ENCODE data around the gene WDR7.
"Not testable (repeated sequence)": the region's sequence is repeated elsewhere in the genome, so short reads cannot be mapped to it uniquely, and the experiment has no call there.

WDR7 gene

GRCh38 chr18:56650944-56651770, at the start of gene WDR7:
Gene WDR7 (plus strand): TSS chr18:56651359. CDS start chr18:56672516, 21,157 bp downstream.
- DNase-seq = peak; percentile 98

GRCh38 chr18:56606618-56607017, 44.5 kb upstream of the WDR7 start:
- no peak for DNase-seq

- DNase-seq = no peak
Observed at GRCh38 chr18:56615738-56616520, 35.2 kb upstream of the WDR7 start.

GRCh38 chr18:56627991-56628390, 23.2 kb upstream of the WDR7 start:
- DNase-seq = no peak

- no peak for DNase-seq
Observed at GRCh38 chr18:56632070-56633022, 18.8 kb upstream of the WDR7 start.

- no peak for DNase-seq
Observed at GRCh38 chr18:56635007-56635406, 16.2 kb upstream of the WDR7 start.

- no peak for DNase-seq
Observed at GRCh38 chr18:56637176-56637575, 14.0 kb upstream of the WDR7 start.

- no peak for DNase-seq
Observed at GRCh38 chr18:56637711-56638231, 13.4 kb upstream of the WDR7 start.

- DNase-seq = peak; percentile 99
Observed at GRCh38 chr18:56638232-56639103, 12.7 kb upstream of the WDR7 start, which contains the start of gene TXNL1. Gene TXNL1 (minus strand): TSS chr18:56638592. CDS start chr18:56638440, 152 bp downstream.

- no peak for DNase-seq
Observed at GRCh38 chr18:56639104-56639381, 12.1 kb upstream of the WDR7 start.

GRCh38 chr18:56639571-56639970, 11.6 kb upstream of the WDR7 start:
- DNase-seq = no peak

GRCh38 chr18:56641714-56642337, 9.3 kb upstream of the WDR7 start:
- DNase-seq = no peak

- DNase-seq = no peak
Observed at GRCh38 chr18:56643381-56643780, 7.8 kb upstream of the WDR7 start.

GRCh38 chr18:56645415-56646016, 5.6 kb upstream of the WDR7 start:
- DNase-seq = peak; percentile 20

GRCh38 chr18:56647071-56647470, 4.1 kb upstream of the WDR7 start:
- peak; percentile 13 for DNase-seq

GRCh38 chr18:56647951-56648893, 2.9 kb upstream of the WDR7 start:
- DNase-seq = peak; percentile 35

GRCh38 chr18:56649996-56650395, 1.2 kb upstream of the WDR7 start:
- no peak for DNase-seq

GRCh38 chr18:56651771-56652092, 573 bp downstream of the WDR7 start:
- DNase-seq = no peak

GRCh38 chr18:56652802-56653201, 1.6 kb downstream of the WDR7 start:
- DNase-seq = no peak

- DNase-seq = not testable (repeated sequence)
Observed at GRCh38 chr18:56654280-56654679, 3.1 kb downstream of the WDR7 start.

Measured in GF-D8 (cell line).